ENCODE results near the gene ERCC1.
A peak's percentile ranks its signal among the peaks of the same experiment; 100 is the strongest.
"Not testable (repeated sequence)": the region's sequence is repeated elsewhere in the genome, so short reads cannot be mapped to it uniquely, and the experiment has no call there.

The ERCC1 gene

DNA sequence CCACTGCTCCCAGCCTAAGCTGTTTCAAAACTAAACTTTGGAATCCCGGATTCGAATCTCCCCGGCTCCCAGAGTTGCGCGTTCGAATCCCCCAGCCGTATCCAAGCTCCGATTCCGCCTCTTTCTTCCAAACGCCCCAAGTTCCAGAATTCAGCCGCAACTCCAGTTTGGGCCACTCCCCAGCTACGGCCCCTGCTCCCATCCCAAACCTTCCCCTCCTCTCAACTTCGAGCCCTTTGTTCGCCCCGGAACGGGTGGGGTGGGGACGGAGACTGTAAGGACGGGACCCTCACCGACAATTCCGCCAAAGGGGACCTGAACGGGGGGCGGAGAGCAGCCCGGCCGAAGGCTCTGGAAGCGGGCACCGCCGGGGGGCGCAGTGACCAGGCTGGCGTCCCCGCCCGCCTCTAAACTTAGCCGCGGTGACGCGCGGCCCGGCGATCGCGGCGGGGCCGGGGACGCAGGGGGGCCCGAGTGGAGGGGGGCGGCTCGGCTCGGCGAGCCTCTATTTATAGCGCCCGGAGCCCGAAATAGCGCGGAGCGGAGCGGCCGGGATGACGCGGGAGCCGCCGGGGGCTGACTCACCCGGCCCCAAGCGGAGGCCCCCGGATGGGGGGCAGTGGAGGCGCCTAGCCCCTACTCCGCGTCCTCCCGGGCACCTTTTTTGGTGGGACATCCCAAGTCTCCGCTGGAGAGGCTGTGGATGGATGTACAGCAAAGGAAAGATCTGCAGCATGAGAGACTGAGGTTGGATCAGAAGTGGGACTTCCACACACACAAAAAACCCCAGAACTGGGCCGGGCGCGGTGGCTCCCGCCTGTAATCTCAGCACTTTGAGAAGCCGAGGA is 4.9 kb upstream of the ERCC1 start:
- peak; percentile 54 for DNase-seq
- H3K27ac Mint-ChIP-seq: peak overlapping the region; percentile 44
- H3K9me3 Mint-ChIP-seq: no peaks in the 10 kb centered on the region
- H3K36me3 Mint-ChIP-seq (ENCODE audit: low read depth): peaks cover 5% of the 10 kb centered on the region
- H3K27me3 Mint-ChIP-seq: peaks cover 6% of the 10 kb centered on the region
- peaks cover 30% of the 10 kb centered on the region for H3K4me1 Mint-ChIP-seq (ENCODE audit: low read depth)
- peak overlapping the region; percentile 72 for H3K4me3 Mint-ChIP-seq

DNA sequence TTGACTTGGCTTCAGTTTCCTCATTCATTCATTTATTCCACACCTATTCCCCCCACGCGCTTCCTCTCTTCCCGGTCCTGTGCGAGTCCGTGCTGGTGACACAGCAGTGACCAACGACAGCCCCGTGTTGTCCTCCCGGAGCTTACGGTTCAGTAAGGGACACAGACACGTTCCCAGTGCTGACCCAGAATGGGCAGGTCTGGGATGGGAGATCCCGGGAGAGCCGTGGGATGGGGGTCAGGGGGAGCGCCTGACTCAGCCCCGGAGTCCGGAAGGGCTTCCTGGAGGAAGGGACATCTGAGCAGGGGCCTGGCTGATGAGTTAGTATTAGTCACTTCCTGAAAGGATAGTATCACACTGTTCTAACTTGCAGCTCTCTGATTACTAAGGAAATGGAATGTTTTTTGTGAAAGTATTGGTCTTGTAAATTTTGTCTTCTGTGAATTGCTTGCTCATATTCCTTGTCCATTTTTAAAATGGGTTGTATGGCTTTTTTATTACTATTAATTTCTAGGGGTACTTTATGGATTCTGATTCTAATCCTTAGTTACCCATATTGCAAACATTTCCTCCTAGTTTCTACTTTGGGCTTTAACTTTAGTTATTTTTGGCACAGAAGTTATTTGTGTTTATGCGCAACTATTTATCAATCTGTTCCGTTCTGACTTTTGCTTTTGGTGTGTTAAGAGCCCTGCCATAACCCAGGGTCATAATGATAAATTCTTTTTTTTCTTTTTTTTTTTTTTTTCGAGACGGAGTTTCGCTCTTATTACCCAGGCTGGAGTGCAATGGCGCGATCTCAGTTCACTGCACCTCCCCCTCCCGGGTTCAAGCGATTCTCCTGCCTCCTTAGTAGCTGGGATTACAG is 708 bp upstream of the ERCC1 start:
- Mint-ChIP-seq H3K36me3 (ENCODE audit: low read depth) (peaks cover 37% of the 10 kb centered on the region), H3K9me3 (no peaks in the 10 kb centered on the region), H3K4me3 (peak overlapping the region; percentile 87), H3K4me1 (ENCODE audit: low read depth) (peaks cover 62% of the 10 kb centered on the region), H3K27ac (peak overlapping the region; percentile 98), H3K27me3 (peaks cover 6% of the 10 kb centered on the region)
- peak; percentile 70 for DNase-seq

DNA sequence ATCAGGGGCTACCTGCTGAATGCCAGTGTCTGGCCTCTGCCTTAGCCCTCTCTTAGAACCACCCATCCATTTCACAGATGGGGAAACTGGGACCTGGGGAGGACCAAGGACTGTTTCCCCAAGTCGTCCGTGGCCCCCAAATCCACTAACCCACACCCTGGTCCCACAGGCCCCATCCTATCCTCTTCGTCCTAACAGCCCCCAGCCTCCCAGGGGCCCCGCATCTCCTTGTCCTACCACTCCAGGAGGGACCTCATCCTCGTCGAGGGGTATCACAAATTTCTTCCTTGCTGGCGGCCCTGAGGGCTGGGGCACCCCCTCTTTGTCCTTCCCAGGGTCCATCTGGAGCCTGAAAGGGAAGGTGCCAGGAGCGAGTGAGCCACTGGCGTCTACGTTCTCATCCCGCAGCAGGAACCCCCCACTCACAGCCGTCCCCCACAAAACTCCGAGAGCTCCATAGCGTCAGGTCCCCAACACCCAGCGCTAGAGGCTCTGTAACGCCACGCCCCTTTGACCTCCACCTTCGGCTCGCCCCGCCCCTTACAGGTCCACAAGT is 606 bp downstream of the ERCC1 start:
- peaks cover 50% of the 10 kb centered on the region for H3K36me3 Mint-ChIP-seq (ENCODE audit: low read depth)
- DNase-seq: no peak
- H3K27ac Mint-ChIP-seq: peak overlapping the region; percentile 98
- H3K27me3 Mint-ChIP-seq: no peaks in the 10 kb centered on the region
- no peaks in the 10 kb centered on the region for H3K9me3 Mint-ChIP-seq
- H3K4me3 Mint-ChIP-seq: peak overlapping the region; percentile 87
- H3K4me1 Mint-ChIP-seq (ENCODE audit: low read depth): peaks cover 59% of the 10 kb centered on the region

DNA sequence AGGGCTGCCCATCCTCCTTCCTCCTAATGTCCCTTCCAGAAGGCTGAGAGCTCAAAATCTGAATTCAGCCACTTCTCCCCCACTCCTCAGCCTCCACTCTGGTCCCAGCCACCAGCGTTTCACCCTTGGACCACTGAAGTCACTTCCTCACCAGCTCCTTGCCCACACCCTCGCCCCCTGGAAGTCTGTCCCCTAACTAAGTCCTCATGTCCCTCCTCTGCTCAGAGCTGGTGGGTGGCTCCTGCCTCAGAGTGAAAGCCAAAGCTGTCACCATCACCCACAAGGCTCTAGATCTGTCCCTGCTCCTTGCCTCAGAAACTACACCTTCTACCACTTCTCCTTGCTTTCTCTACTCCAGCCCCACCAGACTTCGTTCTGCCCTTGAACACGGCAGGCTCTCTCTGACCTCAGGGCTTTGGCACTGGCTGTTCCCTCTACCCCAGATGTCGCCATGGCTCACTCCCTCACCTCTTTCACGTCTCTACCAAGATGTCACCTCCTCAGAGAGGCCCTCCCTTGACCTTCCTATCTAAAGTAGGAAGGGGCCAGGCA is 1.7 kb downstream of the ERCC1 start:
- Mint-ChIP-seq H3K4me1 (ENCODE audit: low read depth) (peaks cover 53% of the 10 kb centered on the region), H3K4me3 (peak overlapping the region; percentile 24), H3K9me3 (no peaks in the 10 kb centered on the region), H3K27me3 (no peaks in the 10 kb centered on the region), H3K36me3 (ENCODE audit: low read depth) (peaks cover 61% of the 10 kb centered on the region), H3K27ac (peak overlapping the region; percentile 85)
- DNase-seq: no peak

DNA sequence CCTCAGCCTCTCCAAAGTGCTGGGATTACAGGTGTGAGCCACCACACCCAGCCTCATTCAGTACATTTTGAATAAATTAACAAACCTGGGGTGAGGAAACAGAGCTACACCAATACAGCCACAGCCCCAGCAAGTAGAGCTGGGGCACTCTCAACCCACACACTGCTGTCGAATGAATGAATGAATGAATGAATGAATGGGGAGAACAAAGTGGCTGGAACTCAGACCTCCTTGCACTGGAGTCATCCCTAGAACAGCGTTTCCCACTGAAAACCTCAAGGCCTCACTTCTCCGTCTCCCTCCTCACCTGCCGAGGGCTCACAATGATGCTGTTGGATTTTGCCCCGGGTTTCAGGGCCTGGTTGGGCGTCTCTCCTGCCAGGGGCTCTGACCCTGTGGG is 2.8 kb downstream of the ERCC1 start:
- no peak overlapping the region for H3K4me3 Mint-ChIP-seq
- H3K9me3 Mint-ChIP-seq: no peaks in the 10 kb centered on the region
- H3K27me3 Mint-ChIP-seq: no peaks in the 10 kb centered on the region
- H3K36me3 Mint-ChIP-seq (ENCODE audit: low read depth): peaks cover 73% of the 10 kb centered on the region
- peaks cover 51% of the 10 kb centered on the region for H3K4me1 Mint-ChIP-seq (ENCODE audit: low read depth)
- no peak for DNase-seq
- H3K27ac Mint-ChIP-seq: no peak overlapping the region

DNA sequence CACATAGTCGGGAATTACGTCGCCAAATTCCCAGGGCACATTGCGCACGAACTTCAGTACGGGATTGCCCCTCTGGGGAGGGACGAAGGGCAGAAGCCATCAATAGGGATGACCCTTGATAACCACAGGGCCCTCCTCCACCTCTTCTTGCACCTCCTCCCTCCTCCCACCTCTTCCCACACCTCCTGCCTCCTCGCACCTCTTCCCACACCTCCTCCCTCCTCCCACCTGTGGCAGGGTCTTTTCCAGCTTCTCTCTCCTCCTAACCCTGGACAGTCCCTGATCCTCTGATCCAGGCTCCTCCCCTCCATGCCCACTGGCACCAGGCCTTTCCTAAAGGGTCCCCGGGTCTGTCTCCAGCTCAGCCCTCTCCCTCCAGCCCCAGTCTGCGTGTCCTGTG is 3.4 kb downstream of the ERCC1 start:
- Mint-ChIP-seq H3K4me3 (no peak overlapping the region), H3K9me3 (no peaks in the 10 kb centered on the region), H3K36me3 (ENCODE audit: low read depth) (peaks cover 77% of the 10 kb centered on the region), H3K27ac (no peak overlapping the region), H3K4me1 (ENCODE audit: low read depth) (peaks cover 47% of the 10 kb centered on the region), H3K27me3 (no peaks in the 10 kb centered on the region)
- DNase-seq: no peak

DNA sequence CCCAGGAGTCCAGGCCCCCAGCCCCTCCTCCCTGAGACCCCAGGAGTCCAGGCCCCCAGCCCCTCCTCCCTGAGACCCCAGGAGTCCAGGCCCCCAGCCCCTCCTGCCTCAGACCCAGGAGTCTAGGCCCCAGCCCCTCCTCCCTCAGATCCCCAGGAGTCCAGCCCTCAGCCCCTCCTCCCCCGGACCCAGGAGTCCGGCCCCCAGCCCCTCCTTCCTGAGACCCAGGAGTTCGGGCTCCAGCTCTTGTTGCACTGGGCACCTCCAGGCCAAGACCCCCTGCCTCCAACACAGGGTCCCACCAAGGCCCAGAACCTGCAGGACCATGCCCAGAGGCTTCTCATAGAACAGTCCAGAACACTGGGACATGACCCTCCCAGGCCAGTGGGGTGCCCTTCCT is 3.8 kb downstream of the ERCC1 start:
- Mint-ChIP-seq H3K4me3 (no peak overlapping the region), H3K4me1 (ENCODE audit: low read depth) (peaks cover 47% of the 10 kb centered on the region), H3K27ac (no peak overlapping the region), H3K9me3 (no peaks in the 10 kb centered on the region), H3K27me3 (no peaks in the 10 kb centered on the region), H3K36me3 (ENCODE audit: low read depth) (peaks cover 79% of the 10 kb centered on the region)
- no peak for DNase-seq

DNA sequence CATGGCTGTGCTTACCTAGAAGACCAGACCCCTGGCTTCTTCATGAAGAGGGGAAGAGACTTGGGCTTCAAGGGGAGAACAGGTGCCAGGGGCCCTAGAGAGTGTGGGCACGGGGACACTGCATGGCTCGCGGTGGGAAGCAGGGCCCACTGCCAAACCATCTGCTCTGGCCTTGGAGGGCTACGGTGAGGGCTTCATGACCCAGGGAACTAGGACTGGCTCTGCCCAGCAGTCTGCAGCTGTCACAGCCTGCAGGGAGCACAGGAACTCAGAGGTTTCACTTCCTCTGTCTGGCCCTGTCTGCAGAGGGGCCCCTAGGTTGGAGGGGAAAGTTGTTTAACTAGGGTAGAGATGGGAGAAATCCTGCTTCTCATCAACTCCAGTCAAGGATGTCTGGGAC is 4.3 kb downstream of the ERCC1 start:
- Mint-ChIP-seq H3K27ac (peak overlapping the region; percentile 61), H3K4me3 (no peak overlapping the region)

DNA sequence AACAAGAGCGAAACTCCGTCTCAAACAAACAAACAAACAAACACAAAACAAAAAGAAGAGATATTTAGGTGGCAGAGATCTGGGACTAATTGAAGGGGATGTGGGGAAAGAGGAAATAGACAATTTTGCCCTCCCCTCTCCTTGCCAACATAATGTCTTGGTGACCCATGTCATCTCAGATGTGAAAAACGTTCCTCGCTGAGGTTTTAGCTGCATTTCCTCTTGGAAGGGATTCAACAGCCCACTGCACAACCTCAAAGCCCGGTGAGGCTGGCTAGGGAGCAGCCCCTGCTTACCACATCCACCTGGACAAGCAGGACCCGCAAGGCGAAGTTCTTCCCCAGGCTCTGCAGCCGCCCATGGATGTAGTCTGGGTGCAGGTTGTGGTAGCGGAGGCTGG is 4.9 kb downstream of the ERCC1 start:
- Mint-ChIP-seq H3K4me3 (no peak overlapping the region), H3K9me3 (no peaks in the 10 kb centered on the region), H3K27ac (peak overlapping the region; percentile 61), H3K36me3 (ENCODE audit: low read depth) (peaks cover 87% of the 10 kb centered on the region), H3K4me1 (ENCODE audit: low read depth) (peaks cover 37% of the 10 kb centered on the region), H3K27me3 (no peaks in the 10 kb centered on the region)
- no peak for DNase-seq

More for the DNA sequence above, 4.3 kb downstream of the ERCC1 start:
- DNase-seq: no peak
- Mint-ChIP-seq H3K27me3 (no peaks in the 10 kb centered on the region), H3K4me1 (ENCODE audit: low read depth) (peaks cover 43% of the 10 kb centered on the region), H3K9me3 (no peaks in the 10 kb centered on the region), H3K36me3 (ENCODE audit: low read depth) (peaks cover 84% of the 10 kb centered on the region)

DNA sequence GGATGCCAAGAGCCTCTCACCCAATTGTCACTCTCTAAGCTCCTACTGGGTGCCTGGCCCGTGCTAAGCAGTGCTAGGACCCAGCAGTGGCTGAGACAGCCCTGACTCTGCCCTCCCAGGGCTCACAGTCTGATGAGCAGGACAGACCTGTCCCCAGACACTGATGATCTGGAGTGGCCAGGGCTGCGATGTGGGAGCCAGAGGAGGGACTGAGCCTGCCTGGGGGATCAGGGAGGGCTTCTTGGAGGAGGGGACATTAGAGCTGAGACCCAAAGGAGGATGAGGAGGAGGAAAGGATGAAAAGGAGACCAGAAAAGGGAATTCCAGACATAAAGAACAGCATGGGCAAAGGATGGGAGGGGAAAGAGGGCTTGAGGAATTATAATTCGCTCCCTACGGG is 6.6 kb downstream of the ERCC1 start:
- peaks cover 91% of the 10 kb centered on the region for H3K36me3 Mint-ChIP-seq (ENCODE audit: low read depth)
- H3K4me3 Mint-ChIP-seq: no peak overlapping the region
- DNase-seq: no peak
- H3K27ac Mint-ChIP-seq: no peak overlapping the region
- no peaks in the 10 kb centered on the region for H3K9me3 Mint-ChIP-seq
- peaks cover 23% of the 10 kb centered on the region for H3K4me1 Mint-ChIP-seq (ENCODE audit: low read depth)
- no peaks in the 10 kb centered on the region for H3K27me3 Mint-ChIP-seq

DNA sequence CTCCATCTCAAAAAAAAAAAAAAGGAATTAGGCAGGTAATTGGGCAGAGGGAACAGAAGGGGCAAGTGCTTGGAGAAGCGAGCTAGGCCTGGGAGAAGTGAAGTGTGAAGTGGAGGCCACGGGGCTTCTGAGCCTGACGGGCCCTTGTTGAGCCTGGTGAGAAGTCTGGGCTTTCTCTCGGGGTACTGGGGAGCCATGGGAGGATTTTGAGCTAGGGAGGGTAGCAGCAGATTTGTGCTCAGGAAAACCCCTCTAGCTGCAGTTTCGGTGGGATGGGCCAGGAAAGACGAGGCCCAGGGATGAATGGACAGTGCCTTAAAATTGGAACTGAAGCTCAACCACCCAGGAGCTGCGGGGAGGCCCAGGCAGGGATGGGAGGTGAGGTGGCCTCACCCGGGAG is 9.2 kb downstream of the ERCC1 start:
- Mint-ChIP-seq H3K36me3 (ENCODE audit: low read depth) (peaks cover 88% of the 10 kb centered on the region), H3K27ac (no peak overlapping the region), H3K4me3 (no peak overlapping the region), H3K9me3 (no peaks in the 10 kb centered on the region), H3K27me3 (no peaks in the 10 kb centered on the region), H3K4me1 (ENCODE audit: low read depth) (peaks cover 7% of the 10 kb centered on the region)
- no peak for DNase-seq

DNA sequence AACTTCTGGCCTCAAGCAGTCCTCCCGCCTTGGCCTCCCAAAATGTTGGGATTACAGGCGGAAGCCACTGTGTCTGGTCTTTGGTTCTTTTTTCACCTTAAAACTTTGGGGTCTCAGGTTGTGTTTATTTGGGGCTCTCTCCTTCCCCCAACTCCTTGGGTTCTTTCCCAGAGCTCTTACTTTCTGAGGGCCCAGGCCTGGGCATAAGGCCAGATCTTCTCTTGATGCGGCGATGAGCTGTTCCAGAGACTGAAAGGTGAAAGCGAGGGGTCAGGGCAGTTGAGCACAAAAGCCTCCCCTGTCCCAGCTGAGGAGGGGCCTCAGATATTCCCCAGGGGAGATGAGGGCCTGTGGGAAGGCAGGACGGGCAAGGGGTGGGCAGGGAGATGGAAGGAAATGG is 10.2 kb downstream of the ERCC1 start:
- no peak overlapping the region for H3K4me3 Mint-ChIP-seq
- H3K27me3 Mint-ChIP-seq: no peaks in the 10 kb centered on the region
- peaks cover 12% of the 10 kb centered on the region for H3K4me1 Mint-ChIP-seq (ENCODE audit: low read depth)
- H3K27ac Mint-ChIP-seq: no peak overlapping the region
- no peak for DNase-seq
- H3K36me3 Mint-ChIP-seq (ENCODE audit: low read depth): peaks cover 88% of the 10 kb centered on the region
- no peaks in the 10 kb centered on the region for H3K9me3 Mint-ChIP-seq

DNA sequence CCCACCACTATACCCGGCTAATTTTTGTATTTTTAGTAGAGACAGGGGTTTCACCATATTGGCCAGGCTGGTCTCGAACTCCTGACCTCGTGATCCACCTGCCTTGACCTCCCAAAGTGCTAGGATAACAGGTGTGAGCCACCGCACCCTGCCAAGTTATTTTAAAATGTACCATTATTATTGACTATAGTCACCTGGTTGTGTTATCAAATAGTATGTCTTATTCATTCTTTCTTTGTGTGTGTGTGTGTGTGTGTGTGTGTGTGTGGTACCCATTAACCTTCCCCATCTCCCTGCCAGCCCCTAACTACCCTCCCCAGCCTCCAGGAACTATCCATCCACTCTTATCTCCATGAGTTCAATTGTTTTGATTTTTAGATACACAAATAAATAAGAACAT is 13.4 kb downstream of the ERCC1 start:
- not testable (repeated sequence) for H3K4me3 Mint-ChIP-seq, H3K27ac Mint-ChIP-seq, H3K9me3 Mint-ChIP-seq, DNase-seq, H3K27me3 Mint-ChIP-seq
- Mint-ChIP-seq H3K4me1 (ENCODE audit: low read depth) (peaks cover 36% of the 10 kb centered on the region), H3K36me3 (ENCODE audit: low read depth) (peaks cover 80% of the 10 kb centered on the region)

DNA sequence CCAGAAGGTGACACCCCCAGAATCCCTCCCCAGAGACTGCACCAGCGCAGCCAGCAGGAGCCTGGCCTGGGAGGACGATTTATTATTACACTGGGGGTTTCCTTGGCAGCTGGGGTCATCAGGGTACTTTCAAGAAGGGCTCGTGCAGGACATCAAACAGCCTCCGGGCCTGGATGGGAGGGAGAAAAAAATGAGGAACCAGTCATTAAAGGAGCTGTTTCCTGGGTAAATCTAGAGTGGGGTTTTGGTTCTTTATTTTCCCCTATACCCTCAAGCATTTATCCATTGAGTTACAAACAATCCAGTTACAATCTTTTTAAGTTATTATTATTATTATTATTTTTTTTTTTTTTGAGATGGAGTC is 14.2 kb downstream of the ERCC1 start:
- peak overlapping the region; percentile 22 for H3K27ac Mint-ChIP-seq
- no peaks in the 10 kb centered on the region for H3K9me3 Mint-ChIP-seq
- H3K27me3 Mint-ChIP-seq: peaks cover 8% of the 10 kb centered on the region
- peaks cover 73% of the 10 kb centered on the region for H3K36me3 Mint-ChIP-seq (ENCODE audit: low read depth)
- H3K4me1 Mint-ChIP-seq (ENCODE audit: low read depth): peaks cover 44% of the 10 kb centered on the region
- DNase-seq: no peak
- no peak overlapping the region for H3K4me3 Mint-ChIP-seq
